ENCODE measurements around the gene BCAM.

GRCh38 chr19:44856421-44857083, 47.6 kb downstream of the BCAM start:
- TF ChIP-seq POLR2AphosphoS5 (IDR thresholded peaks at IDR 0.05; ENCODE audit: low read depth, low read length) (no peak), POLR2A (IDR thresholded peaks at IDR 0.05; ENCODE audit: low read depth, low read length) (no peak), TAF1 (IDR thresholded peaks at IDR 0.05; ENCODE audit: low read depth, low read length) (no peak)

Measured in GM12891 (cell line).